ENCODE results near the gene CAPZA1.
A peak's percentile ranks its signal among the peaks of the same experiment; 100 is the strongest.

Gene CAPZA1

DNA sequence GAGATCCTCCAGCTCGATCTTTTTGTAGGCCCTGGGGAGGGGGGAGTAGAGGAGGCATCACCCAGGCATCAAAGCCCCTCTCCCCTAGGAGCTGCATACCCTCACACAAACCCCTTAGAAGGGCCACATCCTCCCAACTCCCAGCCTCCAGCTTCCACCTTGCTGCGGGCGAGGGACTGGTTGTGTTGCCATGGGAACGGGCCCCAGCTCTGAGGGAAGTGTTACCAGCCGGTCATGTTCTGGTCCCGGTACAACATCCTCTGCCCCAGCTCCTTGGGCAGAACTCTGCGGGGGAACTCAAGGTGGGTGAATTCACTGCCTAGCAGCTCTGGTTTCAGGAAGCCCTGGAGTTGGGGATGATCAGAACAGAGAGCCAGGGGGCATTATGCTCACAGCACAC, 91.4 kb downstream of the CAPZA1 start:
- DNase-seq (ENCODE audit: low read depth), result no peak
- H3K4me3 ChIP-seq (ENCODE audit: low read depth, low read length), result no peak overlapping the region

DNA sequence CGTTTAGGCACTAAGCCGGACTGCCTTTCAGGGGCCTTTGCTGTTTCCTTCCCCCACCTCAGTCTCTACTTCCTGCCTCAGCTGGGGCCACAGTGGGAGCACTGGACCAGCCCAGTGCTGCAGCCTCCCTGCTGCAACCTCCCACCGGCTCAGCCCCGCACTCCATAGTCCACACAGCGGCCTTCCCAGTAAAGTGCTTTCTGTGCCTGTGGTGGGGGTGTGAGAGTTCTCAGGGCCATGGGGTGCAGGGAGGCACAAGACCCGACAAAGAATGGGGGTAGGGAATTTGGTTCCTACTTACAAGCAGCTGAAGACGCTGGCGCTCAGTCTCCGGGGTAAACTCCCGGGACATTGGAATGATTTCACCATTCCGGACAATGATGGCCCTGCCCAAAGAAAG, 92.0 kb downstream of the CAPZA1 start:
- DNase-seq (ENCODE audit: low read depth), result no peak
- H3K4me3 ChIP-seq (ENCODE audit: low read depth, low read length), result no peak overlapping the region

DNA sequence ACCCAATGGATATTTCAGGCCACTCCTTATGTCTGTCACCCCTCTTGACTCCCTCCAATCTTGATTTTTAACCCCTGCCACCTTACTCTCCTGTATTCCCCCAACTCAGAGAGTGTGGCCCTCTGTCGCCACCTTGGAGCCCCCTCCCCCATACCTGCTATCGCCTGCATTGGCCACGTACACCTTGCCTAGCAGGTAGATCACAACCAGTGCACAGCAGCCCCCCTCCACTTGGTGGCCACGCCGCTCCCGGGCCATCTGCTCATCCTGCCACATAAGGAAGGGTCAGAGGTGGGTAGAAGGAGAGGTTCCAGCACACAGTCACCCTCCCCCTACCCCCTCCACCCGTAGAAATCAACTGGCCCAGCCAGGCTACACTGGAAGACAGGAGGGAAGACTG, 92.6 kb downstream of the CAPZA1 start:
- DNase-seq (ENCODE audit: low read depth), result no peak
- no peak overlapping the region for H3K4me3 ChIP-seq (ENCODE audit: low read depth, low read length)

DNA sequence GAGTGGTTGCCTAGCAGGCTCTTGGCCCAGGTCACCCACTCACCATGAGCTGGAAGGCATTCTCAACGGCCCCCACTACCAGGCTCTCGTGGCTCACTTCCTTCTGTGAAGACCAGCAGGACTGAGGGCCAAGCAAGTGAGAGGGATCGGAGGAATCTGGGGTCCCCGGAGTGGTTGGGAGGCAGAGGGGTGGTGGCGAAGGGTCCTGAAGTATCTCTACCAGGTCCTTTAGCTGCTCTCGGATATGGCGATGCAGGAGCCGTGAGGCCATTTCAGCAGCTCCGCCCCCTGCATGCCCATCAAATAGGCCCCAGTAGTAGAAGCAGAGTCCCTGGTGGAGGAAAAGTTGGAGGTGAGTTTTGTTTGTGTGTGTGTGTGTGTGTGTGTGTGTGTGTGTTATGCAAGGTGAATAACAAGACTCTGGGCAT, 93.1 kb downstream of the CAPZA1 start:
- H3K4me3 ChIP-seq (ENCODE audit: low read depth, low read length), result no peak overlapping the region
- no peak for DNase-seq (ENCODE audit: low read depth)

DNA sequence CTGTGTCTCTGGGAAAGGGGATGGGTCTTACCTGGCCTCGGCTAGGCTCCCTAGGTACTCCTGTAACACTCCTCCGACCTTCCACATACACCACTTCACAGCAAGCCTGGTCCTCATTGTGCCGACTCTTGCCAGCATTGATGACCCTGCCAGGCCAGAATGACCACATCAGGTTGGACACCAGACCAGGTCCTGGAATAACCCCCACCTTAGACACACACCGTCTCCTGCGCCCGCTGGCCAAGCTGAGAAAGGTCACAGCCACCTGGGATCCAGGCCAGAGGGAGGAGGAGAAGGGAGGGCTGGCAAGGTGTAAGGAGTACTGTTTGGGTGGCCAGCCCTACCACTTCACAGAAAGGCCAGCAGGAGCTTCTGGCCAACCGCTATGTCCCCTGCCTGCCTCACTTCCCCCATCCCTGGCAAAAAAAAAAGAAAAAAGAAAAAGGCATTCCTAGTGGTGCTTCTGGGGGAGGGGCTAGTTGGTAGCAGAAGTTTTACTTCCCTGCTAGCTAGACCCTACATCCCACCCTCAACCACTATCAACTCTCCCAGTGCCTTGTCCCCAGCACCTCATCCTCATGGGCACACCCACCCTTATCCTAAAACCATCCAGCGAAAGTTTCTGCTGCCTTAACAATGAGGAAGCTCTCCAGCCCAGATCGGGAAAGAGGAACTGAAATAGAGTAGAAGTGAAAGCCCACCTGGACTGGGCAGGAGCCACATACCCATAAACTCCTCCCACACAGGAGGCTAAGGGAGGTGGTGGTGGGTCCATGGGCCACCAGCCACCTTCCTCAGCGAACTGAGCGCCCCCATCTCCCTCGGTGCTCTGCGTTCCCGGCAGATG, 94.1 kb downstream of the CAPZA1 start:
- DNase-seq (ENCODE audit: low read depth), result no peak
- H3K4me3 ChIP-seq (ENCODE audit: low read depth, low read length), result peak overlapping the region; percentile 71

DNA sequence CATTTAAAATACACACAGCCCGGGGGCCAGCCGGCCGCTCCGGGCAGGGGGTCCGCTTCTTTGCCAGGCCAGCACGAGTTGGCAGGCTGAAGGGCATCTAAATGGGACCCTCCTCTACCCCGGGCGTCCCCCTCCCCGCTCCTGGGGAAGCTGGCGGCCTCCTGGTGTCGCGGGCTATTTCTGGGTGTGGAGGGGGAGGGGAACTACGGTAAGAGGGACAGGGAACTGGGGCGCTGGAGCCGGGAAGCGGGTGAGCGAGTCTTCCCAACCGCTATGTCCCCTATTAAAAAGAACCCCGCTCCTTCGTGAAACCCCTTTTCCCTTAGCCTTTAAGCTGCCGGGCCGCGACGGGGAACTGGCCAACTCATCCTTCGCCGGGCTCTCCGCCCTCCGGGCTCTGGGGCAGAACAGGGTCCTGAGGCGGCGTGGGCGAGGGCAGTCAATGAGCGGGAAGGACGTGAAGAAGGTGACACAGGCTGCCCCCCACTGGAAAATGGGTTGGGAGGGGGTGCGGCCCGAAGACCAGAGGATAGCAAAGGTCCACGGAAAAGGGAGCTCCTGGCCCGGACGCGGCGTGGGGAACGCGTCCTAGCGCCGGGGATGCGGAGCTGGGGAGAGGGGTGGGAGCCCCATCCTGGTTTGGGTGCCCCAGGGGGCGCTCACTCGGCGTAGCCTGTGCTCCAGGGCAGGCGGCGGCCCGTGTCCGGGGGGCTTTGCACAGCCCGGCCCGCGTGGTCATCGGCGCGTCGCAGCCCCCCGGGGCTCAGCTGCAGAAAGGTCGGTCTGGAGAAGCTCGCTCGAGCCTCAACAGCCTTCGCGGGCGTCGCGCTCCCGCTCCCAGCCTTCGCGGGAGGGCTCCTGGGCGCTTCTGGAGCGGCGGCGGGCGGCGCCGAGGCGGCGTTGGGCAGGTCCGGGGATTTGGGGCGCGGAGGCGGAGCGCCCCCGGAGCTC, 95.0 kb downstream of the CAPZA1 start:
- H3K4me3 ChIP-seq (ENCODE audit: low read depth, low read length), result peak overlapping the region; percentile 71
- DNase-seq (ENCODE audit: low read depth), result no peak

DNA sequence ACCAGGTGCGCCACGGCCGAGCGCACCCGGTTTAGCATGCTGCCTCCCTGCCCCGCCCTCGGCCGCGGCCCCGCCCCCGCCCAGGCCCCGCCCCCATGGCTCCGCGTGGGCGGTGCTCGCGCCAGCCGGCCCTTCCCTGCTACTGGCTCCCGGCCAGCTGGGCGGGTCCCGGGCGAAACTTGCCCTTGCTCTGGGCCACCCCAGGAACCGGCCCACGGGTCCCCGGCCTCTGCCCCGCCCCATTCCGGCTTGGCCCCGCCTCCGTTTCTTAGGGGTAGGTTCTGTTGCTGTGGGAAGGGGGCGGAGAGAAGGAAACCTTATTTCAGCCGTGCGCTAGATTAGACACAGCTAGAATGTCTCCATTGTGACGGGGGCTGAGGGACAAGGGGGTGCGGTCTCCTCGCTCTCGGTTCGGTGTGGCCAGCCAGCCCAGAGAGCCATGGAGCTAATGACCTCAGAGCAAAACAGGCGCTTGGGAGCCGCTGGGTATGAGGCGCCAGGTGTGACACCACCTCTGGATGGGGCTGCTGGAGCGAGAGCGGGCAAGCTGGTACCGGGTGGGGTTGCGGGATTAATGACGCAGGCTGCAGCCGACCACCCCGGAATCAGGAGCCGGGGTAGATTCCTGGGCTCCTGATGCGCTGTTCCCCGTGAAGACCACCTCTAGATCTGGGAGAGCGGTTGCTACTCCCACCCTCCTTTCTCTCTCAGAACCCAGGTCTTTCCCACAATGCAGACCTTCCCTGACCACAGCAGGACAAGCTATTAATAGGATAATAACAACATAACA, 95.8 kb downstream of the CAPZA1 start, which contains the start of gene PPM1J:
Gene PPM1J (minus strand): TSS at position 69 of the 790 bp plus-strand sequence. CDS start 31 bp downstream, at position 38.
- peak within 1 kb of the TSS; percentile 71 for H3K4me3 ChIP-seq (ENCODE audit: low read depth, low read length)
- peak; percentile 70 for DNase-seq (ENCODE audit: low read depth)

DNA sequence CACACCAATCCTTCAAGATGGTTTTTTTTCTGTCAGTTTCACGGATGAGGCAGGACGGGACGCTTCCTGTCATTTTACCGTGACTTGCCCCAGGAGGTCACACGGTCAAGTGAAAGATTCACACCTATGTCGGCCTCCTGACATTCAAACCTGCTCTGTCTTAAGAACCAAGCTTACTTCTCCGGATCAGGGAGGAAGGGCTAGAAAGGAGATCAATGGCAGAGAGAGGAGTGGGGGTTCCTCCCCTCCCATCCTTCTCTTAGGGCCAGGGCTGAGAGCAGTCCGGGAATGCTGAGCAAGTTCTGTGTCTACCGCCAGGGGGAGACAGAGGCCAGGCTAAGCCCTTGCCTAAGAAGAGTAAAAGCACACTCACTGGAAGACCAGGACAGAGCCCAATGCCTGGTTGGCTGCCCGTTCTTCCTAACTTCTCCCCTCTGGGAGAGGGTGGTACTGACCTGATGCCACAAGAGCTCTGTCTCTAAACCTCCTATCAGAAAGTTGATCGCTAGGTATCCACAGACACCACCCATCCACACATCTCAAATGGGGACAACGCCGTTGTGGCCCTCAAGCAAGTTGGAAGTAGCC, 96.6 kb downstream of the CAPZA1 start:
- H3K4me3 ChIP-seq (ENCODE audit: low read depth, low read length), result peak overlapping the region; percentile 71
- peak; percentile 62 for DNase-seq (ENCODE audit: low read depth)

DNA sequence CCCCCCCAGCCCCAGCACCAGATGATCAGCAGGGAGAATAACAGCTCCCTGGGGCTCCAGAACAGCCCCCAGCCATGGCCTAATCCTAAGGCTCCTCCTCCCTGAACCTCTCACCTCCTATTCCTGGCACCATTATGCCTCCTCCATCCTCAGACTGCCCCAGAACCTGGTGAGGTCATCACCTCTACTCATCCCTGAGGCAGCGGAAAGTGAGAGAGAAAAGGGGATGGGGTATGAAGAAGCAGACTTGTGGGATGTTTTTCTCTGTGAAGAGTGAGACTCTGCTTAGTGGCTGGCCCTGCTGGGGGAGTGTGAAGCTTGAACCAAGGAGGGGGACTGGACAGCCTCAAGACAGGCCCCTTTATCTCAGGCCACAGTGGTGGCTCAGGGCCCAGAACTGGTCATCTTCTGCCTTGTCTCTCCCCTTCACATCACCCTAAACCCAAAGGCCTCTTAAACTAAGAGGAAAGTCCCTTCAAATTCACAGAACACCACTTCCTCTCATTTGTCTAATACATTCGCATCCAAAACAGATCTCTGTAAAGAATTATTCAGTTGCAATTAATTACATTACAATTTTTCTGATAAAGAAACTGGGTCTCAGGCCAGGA, 97.7 kb downstream of the CAPZA1 start:
- no peak for DNase-seq (ENCODE audit: low read depth)
- H3K4me3 ChIP-seq (ENCODE audit: low read depth, low read length), result no peak overlapping the region

DNA sequence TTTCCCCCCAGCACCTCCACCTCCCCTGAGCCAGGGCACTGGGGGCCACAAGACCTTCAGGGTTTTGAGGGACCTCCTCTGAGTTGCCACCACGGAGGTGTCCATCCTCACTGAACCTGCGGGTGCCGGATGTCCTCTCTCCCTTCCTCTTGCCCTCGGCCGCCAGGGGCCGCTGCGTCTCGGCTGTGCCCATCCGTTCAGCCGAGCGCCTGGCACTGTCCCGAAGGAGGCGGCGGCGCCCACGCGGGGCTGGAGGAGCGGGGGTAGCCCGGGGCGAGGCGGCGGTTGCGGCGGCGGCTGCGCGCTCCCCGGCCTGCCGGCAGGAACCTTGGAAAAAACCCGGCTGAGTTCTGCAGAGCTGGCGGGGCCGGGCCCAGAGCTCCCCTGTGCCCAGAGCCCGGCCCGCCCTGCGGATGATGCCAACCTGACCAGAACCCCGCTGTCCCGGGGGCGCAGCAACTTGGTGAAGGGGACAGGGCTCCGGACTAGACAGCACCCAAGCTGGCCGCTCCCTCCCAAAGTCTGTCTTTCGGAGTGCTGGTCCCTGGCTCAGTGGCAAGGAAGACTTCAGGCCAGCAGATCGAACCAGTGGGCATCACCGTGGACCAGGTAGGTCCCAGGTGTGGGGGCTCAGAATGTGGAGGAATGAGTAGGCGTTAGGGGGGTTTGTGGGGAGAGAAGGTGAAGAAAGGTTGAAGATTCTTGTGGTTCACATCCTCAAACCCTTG, 99.2 kb downstream of the CAPZA1 start:
- H3K4me3 ChIP-seq (ENCODE audit: low read depth, low read length), result peak overlapping the region; percentile 26
- DNase-seq (ENCODE audit: low read depth), result no peak

DNA sequence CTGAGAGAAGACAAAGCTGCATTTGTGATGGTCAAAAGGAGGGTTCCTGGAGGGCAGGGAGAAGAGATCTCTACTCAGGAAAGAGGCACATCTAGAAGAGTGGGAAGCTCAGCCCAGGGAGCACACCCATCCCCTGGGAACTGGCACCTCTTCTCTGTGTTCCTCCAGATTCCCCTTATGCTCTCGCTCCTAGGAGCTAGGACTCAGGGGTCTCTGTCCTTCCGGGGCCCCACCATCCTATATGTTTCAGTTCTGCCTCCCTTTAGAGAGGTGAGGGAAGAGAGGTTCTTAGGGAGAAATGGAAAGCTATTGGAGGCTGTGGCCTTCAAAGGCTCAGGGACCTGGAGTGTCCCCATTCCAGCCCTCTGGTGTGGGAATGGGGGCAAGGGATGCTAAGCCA, 100.1 kb downstream of the CAPZA1 start:
- H3K4me3 ChIP-seq (ENCODE audit: low read depth, low read length), result no peak overlapping the region
- DNase-seq (ENCODE audit: low read depth), result no peak

DNA sequence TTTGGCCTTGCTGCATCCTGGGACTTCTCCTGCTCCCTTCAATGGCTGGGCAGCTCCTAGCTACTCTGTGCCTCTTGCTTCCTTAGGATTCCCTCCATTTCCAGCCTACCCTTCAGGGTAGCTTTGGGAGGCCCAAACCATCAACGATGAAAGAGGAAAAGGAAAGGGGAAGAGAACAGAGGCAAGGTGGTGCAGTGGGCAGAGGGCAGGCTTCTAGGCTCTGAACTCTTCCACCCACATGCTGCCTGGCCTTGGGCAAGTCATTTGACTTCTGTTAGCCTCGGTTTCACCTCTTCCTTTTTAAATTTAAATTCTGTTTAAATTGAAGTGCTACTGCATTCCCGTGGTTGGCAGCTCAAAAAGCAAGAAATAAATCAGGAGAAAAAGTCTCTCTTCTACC, 101.2 kb downstream of the CAPZA1 start:
- DNase-seq (ENCODE audit: low read depth), result no peak
- no peak overlapping the region for H3K4me3 ChIP-seq (ENCODE audit: low read depth, low read length)
